Retinal pigment epithelial cell (primary cell): ENCODE measurements around the gene ZBTB12.
"Not testable (repeated sequence)": the region's sequence is repeated elsewhere in the genome, so short reads cannot be mapped to it uniquely, and the experiment has no call there.

Experiments
- DNase-seq: peaks from one replicate; pipeline ENCODE4 v3.0.0-alpha.2; 2010; ENCODE audit warnings: low read depth
- H3K4me3 ChIP-seq: 2 replicates; pipeline ENCODE4 v1.5.1; 2011; ENCODE audit warnings: mild to moderate bottlenecking, low read length, control low read depth, moderate library complexity
- CTCF ChIP-seq: conservative IDR thresholded peaks from 2 replicates; pipeline ENCODE4 v1.5.1; 2011; ENCODE audit warnings: low read depth, low read length, control low read depth, inconsistent platforms

Gene ZBTB12

GRCh38 chr6:31920811-31921210 is 18.9 kb upstream of the ZBTB12 start:
- DNase-seq, result no peak
- no peak for TF ChIP-seq CTCF
- no peak overlapping the region for H3K4me3 ChIP-seq

GRCh38 chr6:31919624-31920303 is 17.9 kb upstream of the ZBTB12 start:
- no peak for TF ChIP-seq CTCF
- no peak overlapping the region for H3K4me3 ChIP-seq
- no peak for DNase-seq

- DNase-seq, result no peak
- no peak for TF ChIP-seq CTCF
- H3K4me3 ChIP-seq, result no peak overlapping the region
Observed at GRCh38 chr6:31918069-31918720, 16.3 kb upstream of the ZBTB12 start.

GRCh38 chr6:31915756-31916155 is 13.9 kb upstream of the ZBTB12 start:
- DNase-seq, result no peak
- no peak for TF ChIP-seq CTCF
- H3K4me3 ChIP-seq, result no peak overlapping the region

- DNase-seq, result no peak
- no peak for TF ChIP-seq CTCF
- no peak overlapping the region for H3K4me3 ChIP-seq
Observed at GRCh38 chr6:31915351-31915750, 13.5 kb upstream of the ZBTB12 start.

- no peak for TF ChIP-seq CTCF
- DNase-seq, result no peak
- no peak overlapping the region for H3K4me3 ChIP-seq
Observed at GRCh38 chr6:31911826-31912585, 10.1 kb upstream of the ZBTB12 start.

GRCh38 chr6:31909298-31909697 is 7.4 kb upstream of the ZBTB12 start:
- not testable (repeated sequence) for H3K4me3 ChIP-seq, DNase-seq
